ENCODE data around the gene AFAP1.

GRCh38 chr4:7904952-7905915 is 34.4 kb downstream of the AFAP1 start:
- TF ChIP-seq, protein P1, sequence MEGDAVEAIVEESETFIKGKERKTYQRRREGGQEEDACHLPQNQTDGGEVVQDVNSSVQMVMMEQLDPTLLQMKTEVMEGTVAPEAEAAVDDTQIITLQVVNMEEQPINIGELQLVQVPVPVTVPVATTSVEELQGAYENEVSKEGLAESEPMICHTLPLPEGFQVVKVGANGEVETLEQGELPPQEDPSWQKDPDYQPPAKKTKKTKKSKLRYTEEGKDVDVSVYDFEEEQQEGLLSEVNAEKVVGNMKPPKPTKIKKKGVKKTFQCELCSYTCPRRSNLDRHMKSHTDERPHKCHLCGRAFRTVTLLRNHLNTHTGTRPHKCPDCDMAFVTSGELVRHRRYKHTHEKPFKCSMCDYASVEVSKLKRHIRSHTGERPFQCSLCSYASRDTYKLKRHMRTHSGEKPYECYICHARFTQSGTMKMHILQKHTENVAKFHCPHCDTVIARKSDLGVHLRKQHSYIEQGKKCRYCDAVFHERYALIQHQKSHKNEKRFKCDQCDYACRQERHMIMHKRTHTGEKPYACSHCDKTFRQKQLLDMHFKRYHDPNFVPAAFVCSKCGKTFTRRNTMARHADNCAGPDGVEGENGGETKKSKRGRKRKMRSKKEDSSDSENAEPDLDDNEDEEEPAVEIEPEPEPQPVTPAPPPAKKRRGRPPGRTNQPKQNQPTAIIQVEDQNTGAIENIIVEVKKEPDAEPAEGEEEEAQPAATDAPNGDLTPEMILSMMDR (conservative IDR thresholded peaks at IDR 0.05; ENCODE audit: low read length): no peak
- no peak for TF ChIP-seq EZH2phosphoT487 (IDR thresholded peaks at IDR 0.05; ENCODE audit: borderline replicate concordance, low read depth, low read length)
